Karpas-422 (cell line): ENCODE results near the gene COPS6. TPM values are rescaled to one million over a fixed set of nuclear protein-coding genes. Genes with fewer than 3 reads are reported as not detected.
A peak's percentile ranks its signal among the peaks of the same experiment; 100 is the strongest.

Experiments used
- DNase-seq: peaks from one replicate; pipeline ENCODE4 v3.0.0-alpha.2; 2015
- H2AFZ ChIP-seq: fragments of 200-600 bp; sonication (generic); 2 replicates; pipeline ENCODE4 v1.6.1; 2014; ENCODE audit warnings: antibody characterized with exemption, low read length, mixed read lengths
- H3K27ac ChIP-seq: fragments of 200-600 bp; sonication (generic); 2 replicates; pipeline ENCODE4 v1.5.1; 2014; ENCODE audit warnings: mild to moderate bottlenecking, low read length, moderate library complexity
- H3K27me3 ChIP-seq: fragments of 200-600 bp; sonication (generic); 2 replicates; pipeline ENCODE4 v1.6.1; 2014; ENCODE audit warnings: low read length, mixed read lengths
- H3K36me3 ChIP-seq: fragments of 200-600 bp; sonication (generic); 2 replicates; pipeline ENCODE4 v1.6.1; 2014; ENCODE audit warnings: low read length, mixed read lengths; ENCODE audit not compliant: insufficient read depth
- H3K4me1 ChIP-seq: fragments of 200-600 bp; sonication (generic); 2 replicates; pipeline ENCODE4 v1.6.1; 2014; ENCODE audit warnings: mild to moderate bottlenecking, low read length, mixed read lengths
- H3K4me2 ChIP-seq: fragments of 200-600 bp; sonication (generic); 2 replicates; pipeline ENCODE4 v1.6.1; 2014; ENCODE audit warnings: low read length, low read depth, mild to moderate bottlenecking; ENCODE audit not compliant: poor library complexity, severe bottlenecking
- H3K4me3 ChIP-seq: fragments of 200-600 bp; sonication (generic); 2 replicates; pipeline ENCODE4 v1.5.1; 2014; ENCODE audit warnings: mild to moderate bottlenecking, antibody characterized with exemption, low read length, mixed read lengths
- H3K79me2 ChIP-seq: fragments of 200-600 bp; sonication (generic); 2 replicates; pipeline ENCODE4 v1.6.1; 2014; ENCODE audit warnings: mild to moderate bottlenecking, low read length, mixed read lengths
- H3K9ac ChIP-seq: fragments of 200-600 bp; sonication (generic); 2 replicates; pipeline ENCODE4 v1.6.0; 2014; ENCODE audit warnings: low read length
- H3K9me2 ChIP-seq: fragments of 200-600 bp; sonication (generic), shearing (Covaris generic); replicated peaks from 2 replicates; pipeline ENCODE4 v1.6.0; 2014; ENCODE audit warnings: mild to moderate bottlenecking, low read length, moderate library complexity; ENCODE audit not compliant: insufficient read depth
- H3K9me3 ChIP-seq: fragments of 300-700, 200-600 bp; sonication (generic); 2 replicates; pipeline ENCODE4 v1.6.1; 2014; ENCODE audit warnings: low read length, mixed read lengths
- H4K20me1 ChIP-seq: fragments of 200-600 bp; sonication (generic); 2 replicates; pipeline ENCODE4 v1.6.1; 2014; ENCODE audit warnings: mild to moderate bottlenecking, antibody characterized with exemption, low read length, low read depth; ENCODE audit not compliant: insufficient read depth
- total RNA-seq: library from RNA; depleted of rRNA; stranded (reverse); fragments of >200 nt; shearing (Covaris generic); gene quantifications from 2 replicates; pipeline ENCODE4 v1.2.3, GENCODE V29; 2014; ENCODE audit warnings: low replicate concordance

The COPS6 gene
- total RNA-seq, 1 experiment from 2014 or later, result 52.7 TPM

- H3K4me1 ChIP-seq, result peaks cover 12% of the 10 kb centered on the region
- H2AFZ ChIP-seq, result no peak overlapping the region
- peak overlapping the region; percentile 52 for H3K9ac ChIP-seq
- DNase-seq, result peak; percentile 74
- H3K27me3 ChIP-seq, result no peaks in the 10 kb centered on the region
- H3K79me2 ChIP-seq, result no peaks in the 10 kb centered on the region
- H3K4me2 ChIP-seq, result peak overlapping the region; percentile 46
- no peaks in the 10 kb centered on the region for H3K9me2 ChIP-seq
- no peaks in the 10 kb centered on the region for H3K9me3 ChIP-seq
- no peaks in the 10 kb centered on the region for H4K20me1 ChIP-seq
- peak overlapping the region; percentile 69 for H3K27ac ChIP-seq
- H3K36me3 ChIP-seq, result peaks cover 13% of the 10 kb centered on the region
- no peak overlapping the region for H3K4me3 ChIP-seq
Measured at GRCh38 chr7:100059251-100059739, 29.5 kb upstream of the COPS6 start.

- H3K79me2 ChIP-seq, result no peaks in the 10 kb centered on the region
- H3K9ac ChIP-seq, result no peak overlapping the region
Measured at GRCh38 chr7:100061518-100062193, 27.1 kb upstream of the COPS6 start.

GRCh38 chr7:100063376-100063775 lies 25.4 kb upstream of the COPS6 start:
- H3K9me3 ChIP-seq, result no peaks in the 10 kb centered on the region
- no peak for DNase-seq
- H3K4me1 ChIP-seq, result peaks cover 12% of the 10 kb centered on the region
- no peaks in the 10 kb centered on the region for H3K79me2 ChIP-seq
- H3K27ac ChIP-seq, result no peak overlapping the region
- peaks cover 22% of the 10 kb centered on the region for H3K36me3 ChIP-seq
- H3K4me2 ChIP-seq, result no peak overlapping the region
- no peaks in the 10 kb centered on the region for H3K9me2 ChIP-seq
- no peak overlapping the region for H2AFZ ChIP-seq
- H3K27me3 ChIP-seq, result no peaks in the 10 kb centered on the region
- no peaks in the 10 kb centered on the region for H4K20me1 ChIP-seq
- no peak overlapping the region for H3K9ac ChIP-seq
- no peak overlapping the region for H3K4me3 ChIP-seq

More at GRCh38 chr7:100061518-100062193, 27.1 kb upstream of the COPS6 start:
- no peaks in the 10 kb centered on the region for H4K20me1 ChIP-seq
- peaks cover 19% of the 10 kb centered on the region for H3K36me3 ChIP-seq
- no peak for DNase-seq
- no peak overlapping the region for H3K4me3 ChIP-seq
- H3K9me3 ChIP-seq, result no peaks in the 10 kb centered on the region
- no peaks in the 10 kb centered on the region for H3K27me3 ChIP-seq
- no peak overlapping the region for H3K4me2 ChIP-seq
- peaks cover 12% of the 10 kb centered on the region for H3K4me1 ChIP-seq
- H3K9me2 ChIP-seq, result no peaks in the 10 kb centered on the region
- no peak overlapping the region for H3K27ac ChIP-seq
- no peak overlapping the region for H2AFZ ChIP-seq

- H3K9me2 ChIP-seq, result no peaks in the 10 kb centered on the region
- no peak overlapping the region for H3K9ac ChIP-seq
- no peaks in the 10 kb centered on the region for H3K79me2 ChIP-seq
- peaks cover 6% of the 10 kb centered on the region for H3K4me1 ChIP-seq
- no peak overlapping the region for H3K4me2 ChIP-seq
- H3K36me3 ChIP-seq, result peaks cover 15% of the 10 kb centered on the region
- no peak overlapping the region for H3K27ac ChIP-seq
- no peak overlapping the region for H3K4me3 ChIP-seq
- no peaks in the 10 kb centered on the region for H3K9me3 ChIP-seq
- no peaks in the 10 kb centered on the region for H3K27me3 ChIP-seq
- DNase-seq, result no peak
- H2AFZ ChIP-seq, result no peak overlapping the region
- no peaks in the 10 kb centered on the region for H4K20me1 ChIP-seq
Measured at GRCh38 chr7:100064162-100064561, 24.6 kb upstream of the COPS6 start.

GRCh38 chr7:100065452-100066186 lies 23.1 kb upstream of the COPS6 start:
- Histone ChIP-seq H3K4me2 (no peak overlapping the region), H3K9me3 (peaks cover 6% of the 10 kb centered on the region), H4K20me1 (no peaks in the 10 kb centered on the region), H3K36me3 (peaks cover 27% of the 10 kb centered on the region), H3K9me2 (no peaks in the 10 kb centered on the region), H2AFZ (no peak overlapping the region), H3K27me3 (no peaks in the 10 kb centered on the region), H3K4me3 (no peak overlapping the region), H3K4me1 (no peaks in the 10 kb centered on the region), H3K9ac (no peak overlapping the region), H3K27ac (no peak overlapping the region), H3K79me2 (no peaks in the 10 kb centered on the region)
- DNase-seq, result no peak

- Histone ChIP-seq H3K4me3 (no peak overlapping the region), H3K4me2 (no peak overlapping the region), H2AFZ (no peak overlapping the region), H3K4me1 (no peaks in the 10 kb centered on the region), H3K36me3 (peaks cover 40% of the 10 kb centered on the region), H3K9me2 (no peaks in the 10 kb centered on the region), H3K79me2 (peaks cover under 1% of the 10 kb centered on the region; the same call in 1 of the 2 replicates), H4K20me1 (no peaks in the 10 kb centered on the region), H3K9me3 (peaks cover 20% of the 10 kb centered on the region), H3K27ac (no peak overlapping the region), H3K27me3 (no peaks in the 10 kb centered on the region), H3K9ac (no peak overlapping the region)
- no peak for DNase-seq
Measured at GRCh38 chr7:100066953-100067352, 21.8 kb upstream of the COPS6 start.

GRCh38 chr7:100069991-100070390 lies 18.8 kb upstream of the COPS6 start:
- Histone ChIP-seq H3K4me2 (no peak overlapping the region), H4K20me1 (no peaks in the 10 kb centered on the region), H3K9ac (no peak overlapping the region), H3K4me1 (no peaks in the 10 kb centered on the region), H3K4me3 (no peak overlapping the region), H3K79me2 (peaks cover 8% of the 10 kb centered on the region), H3K27ac (no peak overlapping the region), H3K9me2 (no peaks in the 10 kb centered on the region), H3K36me3 (peaks cover 59% of the 10 kb centered on the region), H2AFZ (no peak overlapping the region), H3K27me3 (no peaks in the 10 kb centered on the region), H3K9me3 (peaks cover 36% of the 10 kb centered on the region)
- no peak for DNase-seq

GRCh38 chr7:100071018-100071723 lies 17.6 kb upstream of the COPS6 start:
- H2AFZ ChIP-seq, result no peak overlapping the region
- no peak for DNase-seq
- peaks cover 71% of the 10 kb centered on the region for H3K36me3 ChIP-seq
- no peak overlapping the region for H3K9ac ChIP-seq
- no peak overlapping the region for H3K27ac ChIP-seq
- peaks cover 36% of the 10 kb centered on the region for H3K9me3 ChIP-seq
- H3K4me3 ChIP-seq, result no peak overlapping the region
- H3K9me2 ChIP-seq, result no peaks in the 10 kb centered on the region
- H3K4me1 ChIP-seq, result no peaks in the 10 kb centered on the region
- no peaks in the 10 kb centered on the region for H4K20me1 ChIP-seq
- H3K4me2 ChIP-seq, result no peak overlapping the region
- no peaks in the 10 kb centered on the region for H3K27me3 ChIP-seq
- peaks cover 10% of the 10 kb centered on the region for H3K79me2 ChIP-seq
